ENCODE measurements around the gene MCFD2.
"Not testable (repeated sequence)": the region's sequence is repeated elsewhere in the genome, so short reads cannot be mapped to it uniquely, and the experiment has no call there.

MCFD2 gene

DNA sequence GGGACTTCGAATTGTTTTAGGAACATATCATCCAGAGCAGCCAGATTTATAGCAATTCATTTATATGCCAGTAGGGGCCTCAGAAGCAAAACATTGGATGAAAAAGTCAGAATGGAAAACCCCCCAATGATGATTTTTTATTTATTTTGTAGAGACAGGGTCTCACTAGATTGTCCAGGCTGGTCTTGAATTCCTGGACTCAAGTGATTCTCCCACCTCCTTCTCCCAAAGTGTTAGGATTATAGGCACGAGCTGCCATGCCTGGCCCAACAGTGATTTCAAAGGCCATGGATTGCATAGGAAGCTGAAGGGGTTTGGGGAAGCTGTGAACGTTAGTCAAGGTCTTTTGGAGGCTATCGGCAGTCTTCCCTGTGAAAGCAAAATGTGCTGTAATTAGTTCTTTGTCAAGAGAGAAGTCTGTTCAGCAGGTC, 21.9 kb upstream of the MCFD2 start:
- no peak for DNase-seq (ENCODE audit: low read depth)

DNA sequence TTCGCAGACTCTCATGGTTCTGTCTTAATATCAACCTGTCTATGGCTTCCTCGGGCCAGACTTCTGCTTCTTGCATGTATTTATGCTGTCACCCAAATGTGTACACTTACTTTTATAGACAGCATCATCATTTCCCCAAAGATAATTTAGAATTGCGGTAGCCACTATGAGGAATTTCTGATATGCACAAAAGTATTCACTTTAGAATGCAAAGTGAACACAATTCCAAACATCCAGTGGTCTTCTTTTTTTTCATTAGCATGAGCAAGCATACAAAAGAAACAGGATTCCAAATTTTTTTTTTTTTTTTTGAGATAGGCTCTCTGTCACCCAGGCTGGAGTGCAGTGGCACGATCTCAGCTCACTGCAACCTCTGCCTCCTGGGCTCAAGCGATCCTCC, 21.0 kb upstream of the MCFD2 start:
- DNase-seq (ENCODE audit: low read depth) = no peak

DNA sequence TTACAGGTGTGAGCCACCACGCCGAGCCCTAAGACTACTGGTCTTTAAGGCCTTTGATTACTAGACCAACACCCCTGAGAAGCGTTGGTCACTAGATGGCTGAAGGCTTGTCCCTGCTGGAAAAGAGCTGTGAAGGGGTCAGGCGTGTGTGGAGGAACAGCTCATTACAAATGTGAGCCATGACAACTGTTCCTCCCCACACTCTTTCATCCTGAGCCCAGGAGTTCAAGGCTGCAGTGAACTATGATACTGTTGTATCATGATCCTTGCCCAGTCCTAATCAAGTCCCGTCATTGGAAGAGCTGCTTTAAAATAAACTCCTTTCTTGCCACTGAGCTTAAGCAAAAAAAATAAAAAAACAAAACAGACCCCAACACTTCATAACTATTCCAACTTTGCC, 19.5 kb upstream of the MCFD2 start:
- no peak for DNase-seq (ENCODE audit: low read depth)

GRCh38 chr2:46929612-46930011, 14.0 kb upstream of the MCFD2 start:
- no peak for DNase-seq (ENCODE audit: low read depth)

GRCh38 chr2:46926863-46927262, 11.3 kb upstream of the MCFD2 start:
- no peak for DNase-seq (ENCODE audit: low read depth)

DNA sequence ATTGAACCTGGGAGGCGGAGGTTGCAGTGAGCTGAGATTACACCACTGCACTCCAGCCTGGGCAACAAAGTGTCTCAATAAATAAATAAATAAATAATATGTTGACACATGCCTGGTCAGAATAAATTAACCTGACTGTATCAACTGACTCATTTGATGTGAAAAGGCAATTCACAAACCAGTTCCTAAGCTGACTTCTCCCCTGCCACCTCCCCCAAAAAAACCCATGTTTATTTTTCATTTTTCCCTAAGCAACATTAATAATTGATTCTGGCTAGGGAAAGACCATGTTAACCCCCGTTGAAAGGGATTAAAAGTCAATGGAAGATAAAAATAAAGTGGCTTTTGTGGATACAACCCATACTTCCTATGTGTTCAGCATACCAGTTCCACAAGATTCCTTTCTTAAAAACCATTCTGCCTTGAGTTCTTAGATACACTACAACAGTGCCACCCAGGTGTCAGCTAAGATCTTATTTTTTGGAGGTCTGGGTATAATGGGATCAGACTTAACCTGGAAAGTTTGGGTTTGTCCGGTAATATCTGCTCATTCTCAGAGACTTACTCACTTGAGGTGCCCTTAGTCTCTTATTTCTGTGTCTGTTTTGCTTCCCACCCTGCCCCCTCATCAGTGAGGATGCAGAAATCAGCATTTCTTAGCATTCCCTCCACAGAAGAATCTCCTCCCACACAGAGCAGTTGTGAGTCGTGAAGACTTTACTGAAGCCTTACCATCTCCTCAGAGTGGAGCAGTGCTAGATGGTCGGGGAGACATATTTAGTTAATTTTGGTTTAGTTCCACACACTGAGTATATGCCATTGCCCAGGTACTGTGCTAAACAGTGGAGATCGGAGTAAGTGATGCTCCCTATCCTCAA, 10.1 kb upstream of the MCFD2 start:
- DNase-seq (ENCODE audit: low read depth) = no peak

DNA sequence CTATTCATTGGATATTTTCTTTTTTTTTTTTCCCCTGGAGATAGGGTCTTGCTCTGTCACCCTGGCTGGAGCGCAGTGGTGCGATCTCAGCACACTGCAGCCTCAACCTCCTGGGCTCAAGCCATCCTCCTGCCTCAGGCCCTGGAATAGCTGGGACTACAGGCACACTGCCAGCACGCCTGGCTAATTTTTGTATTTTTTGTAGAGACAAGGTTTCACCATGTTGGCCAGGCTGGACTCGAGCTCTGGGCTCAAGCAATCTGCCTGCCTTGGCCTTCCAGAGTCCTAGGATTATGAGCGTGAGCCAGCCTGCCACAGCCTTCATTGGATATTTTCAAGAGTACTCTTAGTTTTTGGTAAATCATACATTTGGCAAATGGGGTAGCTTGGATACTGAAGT, 9.0 kb upstream of the MCFD2 start:
- no peak for DNase-seq (ENCODE audit: low read depth)

GRCh38 chr2:46924038-46924437, 8.4 kb upstream of the MCFD2 start:
- DNase-seq (ENCODE audit: low read depth) = no peak

DNA sequence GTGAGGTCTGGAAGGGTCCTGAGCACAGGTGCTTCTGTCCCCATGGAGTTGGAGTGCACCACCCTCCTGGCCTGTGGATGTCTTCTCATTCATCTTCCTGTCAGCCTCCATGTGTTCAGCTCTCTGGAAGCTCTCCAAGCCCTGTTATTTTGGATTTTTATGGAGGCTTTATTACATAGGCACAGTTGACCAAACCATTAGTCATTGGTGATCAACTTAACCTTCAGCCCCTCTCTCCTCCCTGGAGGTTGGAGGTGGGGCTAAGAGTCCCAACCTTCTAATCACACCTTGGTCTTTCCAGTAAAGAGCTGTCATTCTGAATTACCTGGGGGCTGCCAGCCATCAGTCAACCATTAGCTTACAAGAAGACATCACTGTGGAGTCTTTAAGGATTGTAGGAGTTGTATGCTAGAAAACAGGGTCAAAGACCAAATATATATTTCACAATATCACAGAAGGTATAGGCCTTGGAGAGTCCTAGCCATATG, 7.5 kb upstream of the MCFD2 start:
- DNase-seq (ENCODE audit: low read depth) = no peak

- DNase-seq (ENCODE audit: low read depth) = no peak
Measured at GRCh38 chr2:46922606-46923005, 7.0 kb upstream of the MCFD2 start.

DNA sequence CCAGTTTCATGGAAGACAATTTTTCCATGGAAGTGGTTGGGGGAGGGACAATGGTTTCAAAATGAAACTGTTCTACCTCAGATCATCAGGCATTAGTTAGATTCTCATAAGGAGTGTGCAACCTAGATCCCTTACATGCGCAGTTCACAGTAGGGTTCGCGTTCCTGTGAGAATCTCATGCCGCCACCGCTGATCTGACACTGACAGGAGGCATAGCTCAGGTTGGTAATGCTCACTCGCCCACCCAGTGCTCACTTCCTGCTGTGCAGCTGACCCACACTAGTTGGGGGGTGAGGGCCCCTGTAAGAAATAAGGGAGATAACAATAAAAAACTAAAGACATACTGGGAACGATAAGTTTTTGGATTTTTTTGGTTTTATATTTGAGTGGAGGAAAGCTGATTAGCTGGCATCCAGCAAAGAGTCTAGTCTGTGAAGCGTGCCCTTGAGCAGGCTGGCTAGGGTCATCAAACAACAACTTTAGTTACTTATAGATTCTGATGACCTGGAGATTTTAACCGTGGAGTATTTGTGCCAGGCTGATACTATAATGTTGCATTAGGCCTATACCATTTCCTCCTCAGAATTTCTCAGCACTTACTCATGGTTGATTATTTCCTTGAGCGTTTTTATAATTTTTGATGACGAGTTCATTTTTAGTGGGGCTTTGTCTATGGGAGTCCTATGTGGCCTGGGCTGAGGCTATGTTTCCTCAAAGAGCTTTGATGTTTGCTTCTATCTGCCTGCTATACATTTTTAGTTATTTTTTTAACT, 6.3 kb upstream of the MCFD2 start:
- DNase-seq (ENCODE audit: low read depth) = no peak

DNA sequence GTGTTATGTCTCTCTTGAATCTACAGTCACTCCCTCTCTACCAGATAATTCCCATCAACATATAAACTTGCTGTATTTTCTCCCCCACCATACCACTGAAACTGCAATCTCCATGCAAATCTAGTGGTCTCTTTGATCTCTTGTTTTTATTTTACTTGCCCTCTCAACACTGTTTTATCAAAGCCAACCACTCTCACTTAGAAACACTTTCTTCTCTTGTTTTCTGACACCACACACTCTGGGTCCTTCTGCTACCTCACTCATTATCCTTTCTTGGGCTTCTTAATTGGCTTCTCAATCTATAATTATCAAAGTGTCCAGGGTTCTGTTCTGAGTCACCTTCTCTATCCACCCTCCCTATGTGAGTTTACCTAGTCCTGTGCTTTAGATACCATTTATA, 2.0 kb upstream of the MCFD2 start:
- DNase-seq (ENCODE audit: low read depth) = no peak

- DNase-seq (ENCODE audit: low read depth) = peak; percentile 67
Measured at GRCh38 chr2:46915811-46916630, 415 bp upstream of the MCFD2 start.

DNA sequence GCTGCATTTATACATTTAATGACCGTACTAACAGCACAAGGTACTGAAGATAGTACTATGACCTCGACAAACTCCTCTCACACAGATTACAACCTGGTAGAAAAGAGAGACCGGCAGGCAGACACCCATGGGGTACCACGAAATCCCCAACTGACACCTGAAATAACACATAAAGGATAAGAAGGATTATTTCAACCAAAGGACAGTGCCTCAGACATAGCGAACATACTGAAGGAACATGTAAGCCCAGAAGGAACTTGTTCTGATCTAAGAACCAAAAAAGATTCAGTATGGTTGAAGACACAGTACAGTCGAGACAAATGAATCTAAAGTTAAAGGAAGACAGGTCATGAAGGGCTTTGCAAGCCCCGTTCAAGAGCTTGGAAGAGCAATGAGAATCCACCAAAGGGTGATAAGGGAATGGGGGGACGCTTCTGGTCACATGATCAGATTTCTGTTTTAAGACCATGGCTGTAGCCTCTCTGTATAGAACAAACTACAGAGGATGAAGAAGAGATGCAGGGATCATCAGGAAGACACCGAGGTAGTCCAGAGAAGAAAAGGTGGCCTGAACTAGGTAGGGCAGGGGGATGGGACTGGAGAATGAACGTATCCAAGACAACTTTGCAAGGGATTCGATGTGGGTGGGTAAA, 902 bp downstream of the MCFD2 start:
- no peak for DNase-seq (ENCODE audit: low read depth)

DNA sequence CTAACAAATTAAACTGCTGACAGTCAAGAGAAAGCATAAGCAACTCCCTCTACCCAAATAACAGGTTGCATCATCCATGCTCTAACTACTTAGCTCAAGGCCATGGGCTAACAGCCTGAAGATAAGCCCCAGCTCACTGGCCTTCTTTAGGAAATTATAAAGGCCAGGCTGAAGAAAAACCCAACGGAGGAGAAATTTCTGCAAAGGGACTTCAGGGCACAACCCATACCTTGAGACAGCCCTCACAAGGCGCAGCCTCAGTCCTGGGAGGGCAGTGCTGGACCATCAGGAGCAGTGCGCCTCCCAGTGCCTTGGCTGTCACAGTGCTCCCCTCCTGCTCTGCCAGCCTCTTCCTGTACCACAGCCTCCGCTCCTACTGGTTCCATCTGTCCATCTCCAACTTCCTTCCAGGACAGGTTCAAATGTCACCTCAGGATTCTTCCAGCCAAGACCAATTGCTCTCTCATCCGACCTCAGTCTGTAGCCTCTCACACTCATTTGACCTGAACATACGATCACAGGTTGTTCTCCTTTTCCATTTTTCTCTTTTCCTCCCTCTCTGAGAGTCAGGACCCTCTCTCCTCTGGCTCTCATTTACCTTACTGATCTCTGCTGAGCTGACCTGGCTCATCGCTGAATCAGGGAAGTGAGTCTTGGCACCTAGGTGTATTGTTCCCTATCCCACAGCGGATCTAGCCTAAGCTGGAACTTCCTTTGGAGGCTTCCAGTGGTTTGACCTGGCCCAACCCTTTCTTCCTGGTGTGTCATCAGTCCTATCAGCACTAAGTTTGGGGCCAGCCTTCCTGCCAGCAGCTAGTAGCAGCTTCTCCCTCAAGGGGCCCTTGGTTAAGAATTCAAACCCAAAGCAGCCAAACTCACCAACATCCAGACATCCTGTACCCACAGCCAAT, 1.9 kb downstream of the MCFD2 start:
- DNase-seq (ENCODE audit: low read depth) = no peak

- DNase-seq (ENCODE audit: low read depth) = no peak
Measured at GRCh38 chr2:46909771-46910419, 5.7 kb downstream of the MCFD2 start.

GRCh38 chr2:46909150-46909549, 6.5 kb downstream of the MCFD2 start:
- no peak for DNase-seq (ENCODE audit: low read depth)

- not testable (repeated sequence) for DNase-seq (ENCODE audit: low read depth)
Measured at GRCh38 chr2:46904908-46905678, 10.5 kb downstream of the MCFD2 start.

DNA sequence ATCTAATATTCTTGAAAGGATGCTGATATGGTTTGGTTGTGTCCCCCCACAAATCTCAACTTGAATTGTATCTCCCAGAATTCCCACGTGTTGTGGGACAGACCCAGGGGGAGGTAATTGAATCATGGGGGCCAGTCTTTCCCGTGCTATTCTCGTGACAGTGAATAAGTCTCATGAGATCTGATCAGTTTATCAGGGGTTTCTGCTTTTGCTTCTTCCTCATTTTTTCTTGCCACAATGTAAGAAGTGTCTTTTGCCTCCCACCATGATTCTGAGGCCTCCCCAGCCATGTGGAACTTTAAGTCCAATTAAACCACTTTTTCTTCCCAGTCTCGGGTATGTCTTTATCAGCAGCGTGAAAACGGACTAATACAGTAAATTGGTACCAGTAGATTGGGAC, 12.6 kb downstream of the MCFD2 start:
- not testable (repeated sequence) for DNase-seq (ENCODE audit: low read depth)

Data from stimulated activated CD8-positive, alpha-beta memory T cell treated with anti-CD3 and anti-CD28 coated beads, Interleukin-12 subunit alpha, Interleukin-12 subunit beta, amount 100 ng/mL, for 4 hours (primary cell).